ENCODE results near the gene AGAP1.

The AGAP1 gene

GRCh38 chr2:236160366-236161081, 666.7 kb downstream of the AGAP1 start:
- FAIRE-seq, result no peak

- no peak for FAIRE-seq
These were observed 667.2 kb downstream of the AGAP1 start for GRCh38 chr2:236161082-236161462.

- no peak for FAIRE-seq
These were observed 667.7 kb downstream of the AGAP1 start for GRCh38 chr2:236161531-236161930.

GRCh38 chr2:236162031-236162845, 668.4 kb downstream of the AGAP1 start:
- FAIRE-seq, result peak; percentile 21

GRCh38 chr2:236162882-236163470, 669.1 kb downstream of the AGAP1 start:
- no peak for FAIRE-seq

GRCh38 chr2:236163471-236164200, 669.8 kb downstream of the AGAP1 start:
- no peak for FAIRE-seq

- peak; percentile 91 for FAIRE-seq
These were observed 670.5 kb downstream of the AGAP1 start for GRCh38 chr2:236164201-236164924.

GRCh38 chr2:236164925-236165841, 671.3 kb downstream of the AGAP1 start:
- FAIRE-seq, result no peak

- no peak for FAIRE-seq
These were observed 672.3 kb downstream of the AGAP1 start for GRCh38 chr2:236165842-236166795.

GRCh38 chr2:236166796-236167296, 673.0 kb downstream of the AGAP1 start:
- no peak for FAIRE-seq

GRCh38 chr2:236167297-236168109, 673.7 kb downstream of the AGAP1 start:
- FAIRE-seq, result no peak

- FAIRE-seq, result no peak
These were observed 674.6 kb downstream of the AGAP1 start, which contains the start of gene GBX2 for GRCh38 chr2:236168110-236169080. GBX2 (minus strand) TSS chr2:236168386; CDS start chr2:236167971, 415 bp downstream.

GRCh38 chr2:236169151-236169721, 675.4 kb downstream of the AGAP1 start:
- no peak for FAIRE-seq

- no peak for FAIRE-seq
These were observed 676.1 kb downstream of the AGAP1 start for GRCh38 chr2:236169741-236170589.

GRCh38 chr2:236170590-236171165, 676.8 kb downstream of the AGAP1 start:
- no peak for FAIRE-seq

GRCh38 chr2:236171181-236171679, 677.4 kb downstream of the AGAP1 start:
- no peak for FAIRE-seq
